ENCODE data around the gene MTPN.

Gene MTPN, protein sequence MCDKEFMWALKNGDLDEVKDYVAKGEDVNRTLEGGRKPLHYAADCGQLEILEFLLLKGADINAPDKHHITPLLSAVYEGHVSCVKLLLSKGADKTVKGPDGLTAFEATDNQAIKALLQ

DNA sequence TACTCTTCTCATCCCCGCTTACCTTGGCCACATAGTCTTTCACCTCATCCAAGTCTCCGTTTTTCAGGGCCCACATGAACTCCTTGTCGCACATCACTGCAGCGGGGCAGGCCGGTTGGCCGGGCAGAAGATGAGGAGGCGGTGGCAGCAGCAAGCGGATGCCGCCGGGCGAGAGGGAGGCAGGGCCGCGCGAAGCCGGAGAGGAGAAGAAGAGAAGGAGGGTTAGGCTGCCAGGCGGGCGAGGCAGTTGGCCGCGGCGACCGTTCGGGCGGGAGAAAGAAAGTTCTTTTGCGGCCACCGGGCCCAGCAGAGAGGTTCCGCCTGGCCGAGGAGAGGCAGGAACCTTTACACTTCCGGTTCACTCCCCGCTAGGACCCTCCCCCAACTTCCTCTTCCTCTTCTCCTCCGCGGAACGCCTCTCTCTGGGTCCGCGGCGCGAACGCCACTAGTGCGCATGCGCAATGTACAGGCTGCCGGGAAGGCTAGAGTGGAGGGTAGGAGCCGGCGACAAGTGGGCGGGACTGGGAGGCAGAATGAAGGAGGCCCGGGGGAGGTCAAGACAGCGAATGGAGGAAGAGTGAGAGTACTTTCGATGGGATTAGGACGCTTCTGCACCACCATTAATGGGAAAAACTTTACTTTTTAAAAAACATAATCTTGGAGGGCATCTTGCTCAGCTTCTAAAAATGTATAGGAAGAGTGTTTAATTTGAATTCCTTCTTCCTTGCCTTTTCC lies at the start of gene MTPN:
Gene MTPN, minus strand, starts transcription at position 353 of the 735 bp plus-strand sequence. Its CDS starts 259 bp downstream, at position 94.
- peak; percentile 97 for DNase-seq

DNA sequence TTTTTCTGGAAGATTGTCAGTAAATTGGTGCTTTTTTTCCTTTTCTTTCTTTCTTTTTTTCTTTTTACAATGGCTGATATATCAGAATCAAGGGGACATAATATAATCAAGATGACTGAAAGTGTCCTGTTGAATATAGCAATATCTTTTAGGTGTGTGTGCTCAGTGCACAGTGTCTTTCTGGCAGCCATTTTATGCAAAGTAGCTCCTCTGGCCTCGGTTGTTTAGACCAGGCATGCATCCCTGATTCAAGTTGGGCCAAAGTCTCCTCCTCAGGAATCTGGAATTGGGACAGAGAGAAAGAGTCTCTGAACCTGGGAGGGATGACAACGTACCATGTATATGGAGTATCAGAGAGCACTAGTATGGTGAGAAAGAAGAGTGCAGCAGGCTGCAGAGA lies 49.0 kb upstream of the MTPN start:
- DNase-seq = no peak

DNA sequence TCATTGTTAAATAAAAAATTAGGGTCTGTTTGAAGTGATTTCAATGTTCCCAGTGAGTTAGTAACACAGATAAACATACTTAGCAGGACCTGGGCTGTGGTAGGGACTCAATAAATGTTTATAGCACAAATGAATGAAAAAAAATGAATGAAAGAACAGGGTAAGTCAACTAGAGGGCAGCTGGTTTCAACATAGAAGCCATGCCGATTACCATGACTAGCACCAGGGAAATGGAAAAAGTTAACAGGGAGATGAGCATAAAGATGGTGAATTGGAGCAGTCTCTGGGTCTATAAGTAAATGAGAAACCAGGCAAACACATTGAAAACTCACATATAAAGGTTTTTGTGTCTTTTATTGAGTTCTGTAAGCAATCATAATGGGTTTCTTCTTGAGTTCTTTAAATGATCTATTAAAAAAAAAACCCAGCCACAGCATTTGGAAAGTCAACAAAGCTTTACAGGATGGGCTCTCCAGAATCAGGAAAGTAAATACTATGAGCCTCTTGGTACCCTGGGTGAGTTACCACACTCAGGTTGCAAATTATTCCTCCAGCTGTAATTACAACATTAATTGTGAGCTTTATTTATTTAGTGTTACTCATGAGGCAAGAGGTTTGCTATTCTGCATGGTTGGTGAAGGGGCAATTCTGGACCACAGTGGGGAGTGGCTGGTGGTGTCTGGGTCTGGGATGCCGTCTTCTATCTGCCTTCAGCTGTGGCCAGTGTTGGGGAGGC lies 46.1 kb upstream of the MTPN start:
- DNase-seq = no peak

DNA sequence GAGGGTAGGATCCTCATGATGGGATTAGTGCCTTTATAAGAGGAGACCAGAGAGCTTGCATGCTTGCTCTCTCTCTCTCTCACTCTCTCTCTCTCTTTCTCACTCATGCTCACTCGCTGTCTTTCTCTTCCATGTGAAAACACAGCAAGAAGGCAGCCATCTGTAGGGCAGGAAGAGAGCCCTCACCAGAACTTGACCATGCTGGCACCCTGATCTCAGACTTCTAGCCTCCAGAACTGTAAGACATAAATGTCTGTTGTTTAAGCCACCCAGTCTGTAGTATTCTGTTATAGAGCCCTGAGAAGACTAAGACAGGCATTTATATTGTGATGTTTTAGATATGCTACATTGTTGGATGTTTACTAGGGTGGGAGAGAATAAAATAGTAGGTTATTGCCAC lies 43.4 kb upstream of the MTPN start:
- DNase-seq = no peak

DNA sequence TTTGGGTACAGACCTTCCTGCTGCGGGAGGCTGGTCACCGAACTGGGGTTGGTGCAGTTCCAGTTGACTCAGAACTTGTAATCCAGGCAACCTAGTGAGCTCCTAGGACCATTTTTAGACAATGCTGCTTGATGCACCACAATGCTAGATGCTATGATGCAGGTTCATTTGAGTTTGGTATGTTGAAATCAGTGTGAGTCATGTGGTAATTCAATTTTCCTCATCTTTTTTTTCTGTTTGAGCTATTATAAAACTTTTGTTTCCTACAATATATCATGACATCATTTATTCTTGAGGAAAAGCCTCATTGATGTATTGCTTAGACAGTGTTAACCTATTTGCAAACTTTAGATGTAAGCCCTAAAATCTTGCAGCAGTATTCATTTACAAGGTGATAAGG lies 40.9 kb upstream of the MTPN start:
- no peak for DNase-seq

DNA sequence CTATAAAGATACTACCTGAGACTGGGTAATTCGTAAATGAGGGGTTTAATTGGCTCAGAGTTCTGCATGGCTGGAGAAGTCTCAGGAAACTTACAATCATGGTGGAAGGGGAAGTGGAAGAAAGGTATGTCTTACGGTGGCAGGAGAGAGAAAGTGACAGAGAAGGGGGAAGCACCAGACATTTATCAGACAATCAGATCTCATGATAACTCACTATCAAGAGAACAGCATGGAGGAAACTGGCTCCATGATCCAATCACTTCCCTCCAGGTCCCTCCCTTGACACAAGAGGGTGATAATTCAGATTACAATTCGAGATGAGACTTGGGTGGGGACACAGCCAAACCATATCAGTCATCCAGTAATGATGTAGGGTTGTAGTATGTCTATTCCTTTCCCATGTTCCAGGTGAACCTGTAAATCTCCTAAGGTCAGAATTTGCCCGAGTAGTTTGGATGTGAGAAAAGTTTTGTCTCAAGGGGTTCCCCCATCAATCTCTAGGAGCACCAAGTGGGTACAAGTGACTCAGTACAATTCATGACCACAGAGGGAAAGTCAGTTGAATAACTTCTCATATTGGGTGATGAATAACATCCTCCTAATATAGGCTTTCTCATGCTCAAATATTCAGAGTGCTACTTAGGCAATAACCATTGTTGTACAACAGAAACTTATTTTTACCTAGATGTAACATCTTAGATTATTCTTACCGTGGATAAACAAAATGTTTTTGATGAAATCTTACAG lies 39.7 kb upstream of the MTPN start:
- no peak for DNase-seq

DNA sequence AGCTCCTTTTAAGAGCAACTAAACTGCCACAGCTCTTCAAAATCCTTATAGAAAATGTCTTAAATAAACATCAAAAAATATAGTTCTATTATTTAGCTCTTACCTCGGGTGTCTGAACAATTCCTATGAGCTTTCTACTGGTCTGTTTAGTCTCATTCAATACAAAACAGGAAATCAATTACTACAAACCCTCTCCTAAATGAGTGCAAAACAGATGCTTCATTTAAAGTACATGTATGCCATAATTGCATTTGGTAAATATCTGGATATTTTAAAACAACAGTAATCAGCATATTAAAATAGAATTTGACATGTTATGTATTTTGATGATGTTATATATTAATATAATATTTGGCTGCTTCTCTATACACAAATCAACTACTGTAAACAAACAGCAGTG lies 38.5 kb upstream of the MTPN start:
- DNase-seq = no peak

DNA sequence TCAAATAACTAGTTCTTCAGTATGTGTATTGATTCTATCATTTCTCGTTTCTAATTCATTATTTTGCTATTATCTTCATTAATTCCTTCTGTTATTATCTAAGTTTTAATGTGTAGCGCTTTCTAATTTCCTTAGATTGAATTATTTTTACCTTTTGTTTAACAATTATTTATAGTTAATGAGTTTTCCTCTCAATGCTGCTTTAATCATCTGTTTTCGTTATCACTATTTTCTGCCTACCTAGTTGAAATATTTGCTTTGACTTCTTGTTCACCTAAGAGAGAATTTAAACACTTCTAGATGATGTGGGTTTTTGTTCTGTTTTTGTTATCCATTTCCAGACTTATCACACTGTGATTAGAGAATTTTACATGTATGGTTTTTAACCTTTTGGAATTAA lies 37.5 kb upstream of the MTPN start:
- DNase-seq = no peak

DNA sequence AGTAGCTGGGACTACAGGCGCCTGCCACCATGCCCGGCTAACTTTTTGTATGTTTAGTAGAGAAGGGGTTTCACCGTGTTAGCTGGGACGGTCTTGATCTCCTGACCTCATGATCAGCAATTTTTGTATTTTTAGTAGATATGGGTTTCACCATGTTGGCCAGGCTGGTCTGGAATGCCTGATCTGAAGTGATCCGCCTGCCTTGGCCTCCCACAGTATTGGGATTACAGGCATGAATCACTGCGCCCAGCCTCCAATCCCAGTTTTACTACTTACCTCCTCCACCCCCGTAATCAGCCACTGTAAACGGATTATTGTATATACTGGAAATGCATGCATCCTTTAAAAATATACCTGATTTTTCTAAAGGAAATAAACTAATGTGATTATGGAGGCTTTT lies 35.1 kb upstream of the MTPN start:
- no peak for DNase-seq

DNA sequence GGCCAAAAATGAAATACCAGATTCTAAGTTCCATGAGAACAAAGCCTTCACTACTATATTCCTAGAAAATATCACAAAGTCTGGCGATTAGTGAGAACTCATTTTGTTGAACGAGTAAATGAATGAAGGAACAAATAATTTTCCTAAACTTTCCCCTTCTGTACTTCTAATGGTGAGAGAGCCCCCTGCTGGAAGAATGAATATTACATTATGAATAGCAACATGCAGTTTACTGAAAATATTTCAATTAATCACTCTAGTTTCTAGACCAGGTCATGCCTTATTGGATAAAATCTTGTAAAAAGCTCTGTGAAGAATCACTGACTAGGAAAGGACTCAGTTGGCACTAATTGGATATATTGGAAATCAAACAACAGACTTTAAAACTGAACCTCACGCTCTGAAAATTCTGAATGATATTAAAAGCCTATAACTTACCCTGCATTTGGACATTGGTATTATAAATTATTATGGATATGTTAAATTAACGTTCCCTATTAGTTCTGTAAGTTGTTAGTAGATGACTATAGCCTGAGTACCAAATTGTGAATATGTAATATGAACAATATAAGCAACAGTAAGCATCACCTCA lies 32.4 kb upstream of the MTPN start:
- peak; percentile 65 for DNase-seq

DNA sequence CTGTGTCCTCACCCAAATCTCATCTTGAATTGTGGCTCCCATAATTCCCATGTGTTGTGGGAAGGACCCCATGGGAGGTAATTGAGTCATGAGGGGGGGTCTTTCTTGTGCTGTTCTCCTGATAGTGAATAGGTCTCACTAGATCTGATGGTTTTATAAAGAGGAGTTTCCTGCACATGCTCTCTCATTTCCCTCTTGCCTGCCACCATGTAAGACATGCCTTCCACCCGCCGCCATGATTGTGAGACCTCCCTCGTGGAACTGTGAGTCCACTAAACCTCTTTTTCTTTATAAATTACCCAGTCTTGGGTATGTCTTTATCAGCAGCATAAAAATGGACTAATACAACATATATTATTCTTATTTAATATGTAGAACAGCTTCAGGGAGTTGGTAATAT lies 29.0 kb upstream of the MTPN start:
- DNase-seq = no peak

DNA sequence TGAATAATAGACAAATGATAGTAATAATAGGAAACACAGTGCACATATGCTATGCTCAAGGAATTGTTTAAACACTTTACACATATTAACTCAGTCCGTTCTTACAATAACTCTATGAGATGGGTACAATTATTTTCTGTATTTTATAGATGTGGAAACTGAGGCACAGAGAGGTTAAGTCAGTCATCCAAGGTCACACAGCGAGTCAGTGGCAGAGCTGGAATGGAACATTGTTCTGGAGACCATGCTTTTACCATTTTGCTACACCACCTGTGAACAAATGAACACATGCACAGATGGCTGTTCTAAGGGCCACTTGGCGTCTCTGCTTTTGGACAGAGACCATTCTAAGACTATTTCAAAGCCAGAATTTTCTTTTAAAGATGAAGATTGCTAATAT lies 26.9 kb upstream of the MTPN start:
- DNase-seq = no peak

DNA sequence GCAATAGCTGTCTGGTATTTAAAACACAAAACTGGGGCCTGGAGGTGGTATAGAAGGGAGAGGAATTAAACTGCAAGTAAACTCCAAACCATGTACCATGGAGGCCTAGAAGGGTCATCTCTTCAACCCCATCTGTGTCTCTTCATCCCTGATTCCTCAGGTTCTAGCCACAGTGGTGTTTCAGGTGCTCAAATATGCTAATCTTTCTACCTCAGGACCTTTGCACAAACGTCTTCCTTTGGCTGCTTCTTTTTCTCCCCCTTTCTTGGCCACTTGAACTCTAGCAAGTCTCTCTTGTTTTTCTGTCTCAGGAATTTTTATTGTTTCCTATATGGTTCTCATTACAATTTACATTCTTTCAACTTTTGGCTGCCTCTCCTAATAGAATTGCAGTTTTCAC lies 25.6 kb upstream of the MTPN start:
- DNase-seq = no peak

DNA sequence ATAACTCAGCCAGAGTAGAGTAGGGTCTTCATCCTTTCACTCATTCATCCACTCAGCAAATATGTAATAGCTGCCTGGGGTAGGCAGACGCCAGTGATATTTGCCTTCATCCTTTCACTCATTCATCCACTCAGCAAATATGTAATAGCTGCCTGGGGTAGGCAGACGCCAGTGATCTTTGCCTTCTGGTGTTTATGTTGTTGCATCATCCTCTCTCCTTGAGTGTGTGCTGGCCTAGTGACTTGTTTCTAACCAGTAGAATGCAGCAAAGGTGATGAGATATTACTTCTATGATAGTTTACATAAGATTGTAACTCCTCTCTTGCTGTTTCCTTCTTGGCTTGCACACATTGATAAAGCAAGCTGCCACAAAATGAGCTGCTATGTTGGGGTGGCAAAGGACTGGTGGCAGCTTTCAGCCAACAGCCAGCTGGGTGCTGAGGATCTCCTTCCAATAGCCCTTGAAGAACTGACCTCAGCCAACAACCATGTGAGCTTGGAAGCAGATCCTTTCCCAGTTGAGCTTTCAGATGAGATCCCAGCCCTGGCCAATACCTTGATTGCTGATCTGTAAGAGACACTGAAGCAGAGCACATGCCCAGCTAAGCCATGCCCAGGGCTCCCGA lies 23.2 kb upstream of the MTPN start:
- DNase-seq = no peak

DNA sequence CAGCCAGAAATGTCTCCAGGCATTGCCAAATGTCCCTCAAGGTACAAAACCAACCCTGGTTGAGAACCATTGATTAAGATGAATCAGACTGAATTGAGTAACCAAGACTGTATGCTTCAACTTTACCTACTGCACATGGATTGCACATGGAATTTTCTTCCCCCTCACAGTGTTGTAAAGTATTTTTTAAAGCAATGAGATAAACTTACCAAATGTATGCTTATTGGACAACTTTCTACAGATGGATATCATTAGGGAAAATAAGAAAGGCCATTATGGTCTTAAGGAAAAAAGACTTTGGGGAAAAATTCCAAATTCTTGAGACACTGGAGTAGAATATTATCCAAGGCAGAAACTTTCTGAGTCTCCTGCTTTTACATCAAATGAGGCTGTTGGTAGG lies 20.9 kb upstream of the MTPN start:
- no peak for DNase-seq

DNA sequence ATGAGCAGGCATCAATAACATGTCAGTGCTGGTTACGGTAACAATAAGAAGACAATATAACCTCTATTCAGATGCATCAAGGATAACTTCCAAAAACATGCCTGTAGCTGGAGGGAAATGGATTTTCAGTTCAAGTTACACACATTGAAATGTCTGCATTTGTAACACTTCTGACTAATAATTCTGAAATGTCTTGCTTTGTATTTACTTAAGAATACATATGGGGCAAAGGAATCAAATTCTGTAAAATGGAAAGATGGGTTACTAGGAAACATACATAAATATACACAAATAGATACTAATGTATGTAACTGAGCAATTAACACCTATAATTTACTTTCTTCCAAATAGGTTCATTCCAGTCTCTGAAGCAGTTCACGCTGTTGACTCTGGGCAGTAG lies 18.6 kb upstream of the MTPN start:
- DNase-seq = no peak

DNA sequence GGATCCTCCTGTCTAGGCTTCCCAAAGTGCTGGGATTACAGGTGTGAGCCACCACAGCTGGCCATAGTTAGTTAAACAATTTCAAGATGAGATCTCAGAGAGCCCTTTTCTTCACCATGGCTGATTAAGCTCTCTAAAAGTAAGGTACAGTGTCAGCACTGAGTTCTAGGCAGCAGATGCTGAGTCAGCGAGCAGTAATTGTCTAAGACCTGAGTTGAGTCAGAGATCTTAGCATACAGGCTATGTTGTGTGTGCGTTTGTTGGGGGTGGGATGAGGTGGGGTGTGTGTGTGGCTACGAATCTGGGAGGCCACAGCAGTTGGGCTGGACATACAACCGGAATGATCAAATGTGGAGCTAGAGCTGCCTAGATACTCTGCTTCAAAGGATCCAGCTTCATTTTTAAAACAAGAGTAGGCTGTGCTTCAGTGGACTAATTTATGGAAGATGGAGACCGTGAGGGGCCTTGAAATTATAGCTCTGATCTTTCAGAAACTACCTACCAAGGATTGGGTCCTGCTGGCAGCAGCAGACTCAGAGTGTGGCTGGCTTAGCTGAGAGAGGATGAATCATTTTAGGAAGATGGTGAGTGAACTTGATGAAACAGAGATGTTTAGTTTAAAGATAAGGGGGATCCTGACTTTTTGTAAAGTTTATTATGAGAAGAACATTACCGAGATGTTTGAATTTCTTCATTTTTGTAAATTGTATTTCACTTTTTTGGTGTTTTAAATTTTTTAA lies 17.5 kb upstream of the MTPN start:
- no peak for DNase-seq

DNA sequence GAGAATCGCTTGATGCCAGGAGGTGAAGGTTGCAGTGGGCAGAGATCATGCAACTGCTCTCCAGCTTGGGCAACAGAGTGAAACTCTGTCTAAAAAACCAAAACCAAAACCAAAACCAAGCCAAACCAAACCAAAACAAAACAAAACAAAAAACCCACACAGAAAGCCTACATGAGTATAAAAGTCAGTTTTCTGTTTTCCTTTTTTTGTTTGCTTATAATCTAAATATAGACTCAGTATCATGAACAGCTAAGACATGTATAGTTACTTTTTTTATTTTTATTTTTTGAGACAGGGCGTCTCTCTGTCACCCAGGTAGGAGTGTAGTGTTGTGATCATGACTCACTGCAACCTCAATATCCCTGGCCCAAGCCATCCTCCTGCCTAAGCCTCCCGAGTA lies 16.8 kb upstream of the MTPN start:
- no peak for DNase-seq

DNA sequence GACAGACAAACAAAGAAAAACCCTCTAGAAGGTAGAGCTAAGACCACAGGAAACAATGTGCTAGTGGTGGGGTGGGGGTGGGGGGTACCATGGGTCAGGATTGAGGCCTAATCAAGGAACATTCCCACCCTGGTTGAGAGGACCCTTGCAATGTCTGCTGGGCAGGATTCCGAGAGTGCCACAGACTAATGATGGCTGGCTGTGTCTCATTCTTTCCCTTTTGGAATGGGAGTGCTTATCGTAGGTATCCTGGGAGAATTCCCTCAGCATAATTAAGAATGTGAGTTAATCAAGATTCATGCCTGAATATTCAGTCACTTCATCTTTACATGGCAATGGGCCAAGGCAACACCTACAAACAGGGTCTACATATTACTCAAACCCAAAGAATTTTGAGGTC lies 14.7 kb upstream of the MTPN start:
- DNase-seq = no peak

DNA sequence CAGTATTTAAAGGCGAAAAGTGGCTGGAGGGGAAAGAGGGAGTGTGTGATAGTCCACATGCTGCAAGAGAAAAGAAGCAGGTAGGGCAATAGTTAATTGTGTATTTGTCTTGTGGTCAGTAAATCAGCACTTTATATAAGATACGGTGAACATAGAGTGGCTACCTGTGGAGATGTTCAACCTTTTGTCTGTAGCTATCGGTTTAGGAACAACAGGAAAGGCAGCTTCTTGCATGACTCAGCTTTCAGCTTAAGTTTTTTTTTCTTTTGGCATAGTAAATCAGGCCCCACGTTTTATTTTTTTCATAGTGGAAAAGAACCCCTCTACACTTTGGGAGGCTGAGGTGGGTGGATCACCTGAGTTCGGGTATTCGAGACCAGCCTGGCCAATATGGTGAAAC lies 14.2 kb upstream of the MTPN start:
- no peak for DNase-seq

DNA sequence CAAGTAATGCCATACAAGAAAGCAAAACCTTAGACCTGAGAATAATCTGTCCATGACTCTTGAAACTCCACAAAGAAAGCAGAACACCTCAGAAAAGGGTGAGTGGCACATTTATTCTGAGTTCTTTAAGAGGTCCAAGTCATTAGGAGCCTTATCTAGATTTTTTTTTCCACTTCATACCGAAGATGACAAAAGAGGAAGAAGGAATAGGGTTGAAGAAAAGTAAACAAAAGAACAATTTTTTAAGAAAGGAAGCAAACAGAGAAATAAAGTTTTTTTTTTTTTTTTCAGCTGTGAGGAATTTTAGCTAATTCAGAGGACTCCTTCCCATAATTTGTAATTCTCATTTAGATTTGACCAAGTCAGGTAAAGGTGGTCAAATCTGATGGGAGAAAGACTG lies 13.1 kb upstream of the MTPN start:
- no peak for DNase-seq
